DOHH2 (cell line): ENCODE results near the gene UCP3.

ENCODE experiments used
- EZH2phosphoT487 ChIP-seq: fragments of 200-600 bp; sonication (generic); IDR thresholded peaks from 2 replicates; pipeline ENCODE4 v1.6.1; 2017; ENCODE audit warnings: borderline replicate concordance, mild to moderate bottlenecking, antibody characterized with exemption, low read length, moderate library complexity, mixed read lengths
- TF ChIP-seq, protein P1 (sequence below): fragments of 200-600 bp; sonication (generic); IDR thresholded peaks from one replicate; pipeline ENCODE4 v1.5.1; 2014; ENCODE audit warnings: antibody characterized with exemption, mild to moderate bottlenecking, low read depth, low read length; ENCODE audit not compliant: poor library complexity, severe bottlenecking

DNA sequence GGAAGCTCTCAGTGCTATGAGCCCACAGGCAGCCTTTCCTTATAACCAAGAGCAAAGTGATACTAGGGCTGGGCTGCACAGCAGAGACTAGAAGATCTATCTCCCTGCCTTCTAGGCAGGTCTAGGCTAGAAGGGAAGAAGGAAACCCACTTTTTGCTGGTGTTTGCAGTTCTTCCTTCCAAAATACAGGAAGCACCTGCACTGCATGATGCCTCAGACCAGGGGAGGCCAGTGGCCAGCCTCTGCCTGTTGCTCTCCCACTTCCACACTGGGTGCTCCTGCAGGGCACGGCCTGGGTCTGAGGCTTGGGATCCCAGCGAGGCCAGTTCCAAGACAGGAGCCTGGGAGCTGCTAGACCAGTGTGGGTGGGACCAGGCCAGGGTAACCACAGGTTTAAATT is 6.0 kb upstream of the UCP3 start:
- TF ChIP-seq, protein P1, sequence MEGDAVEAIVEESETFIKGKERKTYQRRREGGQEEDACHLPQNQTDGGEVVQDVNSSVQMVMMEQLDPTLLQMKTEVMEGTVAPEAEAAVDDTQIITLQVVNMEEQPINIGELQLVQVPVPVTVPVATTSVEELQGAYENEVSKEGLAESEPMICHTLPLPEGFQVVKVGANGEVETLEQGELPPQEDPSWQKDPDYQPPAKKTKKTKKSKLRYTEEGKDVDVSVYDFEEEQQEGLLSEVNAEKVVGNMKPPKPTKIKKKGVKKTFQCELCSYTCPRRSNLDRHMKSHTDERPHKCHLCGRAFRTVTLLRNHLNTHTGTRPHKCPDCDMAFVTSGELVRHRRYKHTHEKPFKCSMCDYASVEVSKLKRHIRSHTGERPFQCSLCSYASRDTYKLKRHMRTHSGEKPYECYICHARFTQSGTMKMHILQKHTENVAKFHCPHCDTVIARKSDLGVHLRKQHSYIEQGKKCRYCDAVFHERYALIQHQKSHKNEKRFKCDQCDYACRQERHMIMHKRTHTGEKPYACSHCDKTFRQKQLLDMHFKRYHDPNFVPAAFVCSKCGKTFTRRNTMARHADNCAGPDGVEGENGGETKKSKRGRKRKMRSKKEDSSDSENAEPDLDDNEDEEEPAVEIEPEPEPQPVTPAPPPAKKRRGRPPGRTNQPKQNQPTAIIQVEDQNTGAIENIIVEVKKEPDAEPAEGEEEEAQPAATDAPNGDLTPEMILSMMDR: no peak
- no peak for TF ChIP-seq EZH2phosphoT487
